Adipocyte (in vitro differentiated cells): ENCODE results near the gene IRF9.
A peak's percentile ranks its signal among the peaks of the same experiment; 100 is the strongest.

ENCODE experiments used
- DNase-seq: peaks from one replicate; pipeline ENCODE4 v3.0.0-alpha.2; 2015; ENCODE audit warnings: low read depth
- H3K27me3 ChIP-seq: replicated peaks from 2 replicates; pipeline ENCODE4 v1.7.0; 2013; ENCODE audit warnings: mild to moderate bottlenecking, low read length, moderate library complexity; ENCODE audit not compliant: control insufficient read depth, insufficient read depth
- H3K36me3 ChIP-seq: 2 replicates; pipeline ENCODE4 v1.7.0; 2013; ENCODE audit warnings: low read length, mild to moderate bottlenecking, moderate library complexity; ENCODE audit not compliant: control insufficient read depth, insufficient read depth, severe bottlenecking
- H3K4me1 ChIP-seq: 2 replicates; pipeline ENCODE4 v1.7.0; 2013; ENCODE audit warnings: mild to moderate bottlenecking, low read length, moderate library complexity; ENCODE audit not compliant: control insufficient read depth, insufficient read depth
- H3K4me3 ChIP-seq: 2 replicates; pipeline ENCODE4 v1.7.0; 2013; ENCODE audit warnings: mild to moderate bottlenecking, low read length, moderate library complexity
- H3K9ac ChIP-seq: 2 replicates; pipeline ENCODE4 v1.7.0; 2013; ENCODE audit warnings: mild to moderate bottlenecking, low read length, moderate library complexity
- H3K9me3 ChIP-seq: 2 replicates; pipeline ENCODE4 v1.7.0; 2013; ENCODE audit warnings: mild to moderate bottlenecking, low read length, moderate library complexity; ENCODE audit not compliant: control insufficient read depth

Gene IRF9

GRCh38 chr14:24135584-24135833 lies 25.6 kb upstream of the IRF9 start:
- H3K4me1 ChIP-seq, result peaks cover 9% of the 10 kb centered on the region
- no peaks in the 10 kb centered on the region for H3K9me3 ChIP-seq
- DNase-seq, result no peak
- no peaks in the 10 kb centered on the region for H3K27me3 ChIP-seq
- H3K36me3 ChIP-seq, result peaks cover 21% of the 10 kb centered on the region
- H3K9ac ChIP-seq, result peak overlapping the region; percentile 55
- peak overlapping the region; percentile 91 for H3K4me3 ChIP-seq

- peaks cover 9% of the 10 kb centered on the region for H3K4me1 ChIP-seq
- H3K27me3 ChIP-seq, result no peaks in the 10 kb centered on the region
- H3K9me3 ChIP-seq, result no peaks in the 10 kb centered on the region
- H3K36me3 ChIP-seq, result peaks cover 21% of the 10 kb centered on the region
- peak within 1 kb of the TSS; percentile 92 for H3K9ac ChIP-seq
- DNase-seq, result peak; percentile 97
- H3K4me3 ChIP-seq, result peak within 1 kb of the TSS; percentile 91
Measured at GRCh38 chr14:24135834-24136683, 25.0 kb upstream of the IRF9 start, which contains the start of gene PSME1. Gene PSME1 (plus strand): TSS chr14:24136194. CDS start chr14:24136263, 69 bp downstream.

GRCh38 chr14:24136684-24137528 lies 24.2 kb upstream of the IRF9 start:
- H3K9ac ChIP-seq, result peak overlapping the region; percentile 92

GRCh38 chr14:24137529-24138395 lies 23.3 kb upstream of the IRF9 start:
- H3K9ac ChIP-seq, result no peak overlapping the region
- H3K4me3 ChIP-seq, result no peak overlapping the region
- peaks cover 14% of the 10 kb centered on the region for H3K4me1 ChIP-seq
- DNase-seq, result no peak
- H3K9me3 ChIP-seq, result no peaks in the 10 kb centered on the region
- H3K36me3 ChIP-seq, result peaks cover 21% of the 10 kb centered on the region
- no peaks in the 10 kb centered on the region for H3K27me3 ChIP-seq

More at GRCh38 chr14:24136684-24137528, 24.2 kb upstream of the IRF9 start:
- H3K4me1 ChIP-seq, result peaks cover 11% of the 10 kb centered on the region
- no peaks in the 10 kb centered on the region for H3K9me3 ChIP-seq
- no peaks in the 10 kb centered on the region for H3K27me3 ChIP-seq
- peak overlapping the region; percentile 91 for H3K4me3 ChIP-seq
- DNase-seq, result no peak
- peaks cover 21% of the 10 kb centered on the region for H3K36me3 ChIP-seq

GRCh38 chr14:24138396-24139271 lies 22.4 kb upstream of the IRF9 start:
- H3K4me1 ChIP-seq, result peaks cover 20% of the 10 kb centered on the region
- H3K9me3 ChIP-seq, result no peaks in the 10 kb centered on the region
- H3K4me3 ChIP-seq, result no peak overlapping the region
- H3K36me3 ChIP-seq, result peaks cover 21% of the 10 kb centered on the region
- DNase-seq, result no peak
- H3K9ac ChIP-seq, result no peak overlapping the region
- H3K27me3 ChIP-seq, result no peaks in the 10 kb centered on the region

- H3K4me3 ChIP-seq, result no peak overlapping the region
- H3K9ac ChIP-seq, result no peak overlapping the region
- no peaks in the 10 kb centered on the region for H3K9me3 ChIP-seq
- peaks cover 21% of the 10 kb centered on the region for H3K36me3 ChIP-seq
- H3K4me1 ChIP-seq, result peaks cover 24% of the 10 kb centered on the region
- DNase-seq, result no peak
- H3K27me3 ChIP-seq, result no peaks in the 10 kb centered on the region
Measured at GRCh38 chr14:24139272-24139934, 21.7 kb upstream of the IRF9 start.

GRCh38 chr14:24141097-24141880 lies 19.8 kb upstream of the IRF9 start, which contains the start of gene EMC9:
Gene EMC9 (minus strand): TSS chr14:24141591. CDS start chr14:24141304, 287 bp downstream.
- H3K36me3 ChIP-seq, result peaks cover 21% of the 10 kb centered on the region
- H3K4me1 ChIP-seq, result peaks cover 35% of the 10 kb centered on the region

GRCh38 chr14:24143511-24143910 lies 17.6 kb upstream of the IRF9 start:
- Histone ChIP-seq H3K36me3 (peaks cover 11% of the 10 kb centered on the region), H3K4me1 (peaks cover 33% of the 10 kb centered on the region)
- no peak for DNase-seq

More at GRCh38 chr14:24141097-24141880, 19.8 kb upstream of the IRF9 start, which contains the start of gene EMC9:
- no peaks in the 10 kb centered on the region for H3K27me3 ChIP-seq
- no peaks in the 10 kb centered on the region for H3K9me3 ChIP-seq
- peak within 1 kb of the TSS; percentile 87 for H3K4me3 ChIP-seq
- H3K9ac ChIP-seq, result peak within 1 kb of the TSS; percentile 88
- peak; percentile 100 for DNase-seq

GRCh38 chr14:24144451-24144850 lies 16.6 kb upstream of the IRF9 start:
- no peak for DNase-seq
- peaks cover 5% of the 10 kb centered on the region for H3K36me3 ChIP-seq
- no peak overlapping the region for H3K9ac ChIP-seq
- peaks cover 36% of the 10 kb centered on the region for H3K4me1 ChIP-seq
- H3K27me3 ChIP-seq, result no peaks in the 10 kb centered on the region
- H3K4me3 ChIP-seq, result no peak overlapping the region
- H3K9me3 ChIP-seq, result no peaks in the 10 kb centered on the region

More at GRCh38 chr14:24143511-24143910, 17.6 kb upstream of the IRF9 start:
- Histone ChIP-seq H3K4me3 (no peak overlapping the region), H3K27me3 (no peaks in the 10 kb centered on the region), H3K9ac (no peak overlapping the region), H3K9me3 (no peaks in the 10 kb centered on the region)
